Stomach smooth muscle (tissue), 2 donors: ENCODE measurements around the gene ANKRD44.

Source experiments
- H3K27ac ChIP-seq: one replicate; pipeline ENCODE4 v1.7.0; 2013; ENCODE audit warnings: mild to moderate bottlenecking, low read length, inconsistent platforms
- H3K27me3 ChIP-seq, 2 donors: one replicate each; pipeline ENCODE4 v1.7.0; 2013; ENCODE audit warnings: low read length in 2 of 2; ENCODE audit not compliant: insufficient read depth in 2 of 2, control insufficient read depth in 1 of 2
- H3K36me3 ChIP-seq, 2 donors: one replicate each; pipeline ENCODE4 v1.7.0; 2013; ENCODE audit warnings: low read length in 2 of 2; ENCODE audit not compliant: control insufficient read depth in 2 of 2, insufficient read depth in 2 of 2
- H3K4me1 ChIP-seq: one replicate; pipeline ENCODE4 v1.7.0; 2013; ENCODE audit warnings: low read length; ENCODE audit not compliant: control insufficient read depth, insufficient read depth
- H3K4me3 ChIP-seq, 2 donors: one replicate each; pipeline ENCODE4 v1.7.0; 2013; ENCODE audit warnings: low read length in 2 of 2
- H3K9ac ChIP-seq, 2 donors: one replicate each; pipeline ENCODE4 v1.7.0; 2013; ENCODE audit warnings: low read length in 2 of 2, mild to moderate bottlenecking in 1 of 2
- H3K9me3 ChIP-seq, 2 donors: one replicate each; pipeline ENCODE4 v1.7.0; 2013; ENCODE audit warnings: low read length in 2 of 2; ENCODE audit not compliant: control insufficient read depth in 2 of 2
- donor health status: healthy.
- donor health status: Pancreatic carcinoma.

The ANKRD44 gene

DNA sequence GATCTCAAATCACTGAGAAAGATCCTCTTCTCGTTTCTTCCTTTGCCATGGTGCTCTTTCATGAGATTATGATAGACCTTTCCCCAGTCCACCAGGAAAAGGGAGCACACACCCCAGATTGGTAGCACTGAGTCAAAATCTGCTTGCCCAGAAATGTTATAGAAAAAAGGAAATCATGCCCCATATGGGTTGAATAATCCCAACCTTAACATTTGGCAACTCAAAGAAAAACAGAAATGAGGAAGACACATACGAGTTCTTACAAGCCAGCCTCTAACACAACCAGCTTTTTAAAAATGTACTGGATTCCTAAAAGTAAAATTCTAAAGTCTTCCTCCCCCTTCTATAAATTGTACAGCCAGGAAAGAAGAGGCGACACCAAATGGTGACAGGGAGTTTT, 103.0 kb downstream of the ANKRD44 start:
- Histone ChIP-seq H3K27ac (no peak overlapping the region), H3K36me3 (no peaks in the 10 kb centered on the region), H3K4me3 (no peak overlapping the region), H3K9ac (no peak overlapping the region), H3K9me3 (no peaks in the 10 kb centered on the region), H3K27me3 (no peaks in the 10 kb centered on the region), H3K4me1 (peaks cover 8% of the 10 kb centered on the region)

GRCh38 chr2:197207106-197207505, 103.5 kb downstream of the ANKRD44 start:
- Histone ChIP-seq H3K4me1 (peaks cover 8% of the 10 kb centered on the region), H3K9me3 (no peaks in the 10 kb centered on the region), H3K4me3 (no peak overlapping the region), H3K27ac (no peak overlapping the region), H3K27me3 (no peaks in the 10 kb centered on the region), H3K36me3 (no peaks in the 10 kb centered on the region), H3K9ac (no peak overlapping the region)

GRCh38 chr2:197205585-197206215, 104.9 kb downstream of the ANKRD44 start:
- H3K27me3 ChIP-seq = no peaks in the 10 kb centered on the region
- no peaks in the 10 kb centered on the region for H3K36me3 ChIP-seq
- H3K27ac ChIP-seq = no peak overlapping the region
- H3K9me3 ChIP-seq = no peaks in the 10 kb centered on the region
- H3K4me1 ChIP-seq = peaks cover 11% of the 10 kb centered on the region
- H3K4me3 ChIP-seq = no peak overlapping the region
- no peak overlapping the region for H3K9ac ChIP-seq

DNA sequence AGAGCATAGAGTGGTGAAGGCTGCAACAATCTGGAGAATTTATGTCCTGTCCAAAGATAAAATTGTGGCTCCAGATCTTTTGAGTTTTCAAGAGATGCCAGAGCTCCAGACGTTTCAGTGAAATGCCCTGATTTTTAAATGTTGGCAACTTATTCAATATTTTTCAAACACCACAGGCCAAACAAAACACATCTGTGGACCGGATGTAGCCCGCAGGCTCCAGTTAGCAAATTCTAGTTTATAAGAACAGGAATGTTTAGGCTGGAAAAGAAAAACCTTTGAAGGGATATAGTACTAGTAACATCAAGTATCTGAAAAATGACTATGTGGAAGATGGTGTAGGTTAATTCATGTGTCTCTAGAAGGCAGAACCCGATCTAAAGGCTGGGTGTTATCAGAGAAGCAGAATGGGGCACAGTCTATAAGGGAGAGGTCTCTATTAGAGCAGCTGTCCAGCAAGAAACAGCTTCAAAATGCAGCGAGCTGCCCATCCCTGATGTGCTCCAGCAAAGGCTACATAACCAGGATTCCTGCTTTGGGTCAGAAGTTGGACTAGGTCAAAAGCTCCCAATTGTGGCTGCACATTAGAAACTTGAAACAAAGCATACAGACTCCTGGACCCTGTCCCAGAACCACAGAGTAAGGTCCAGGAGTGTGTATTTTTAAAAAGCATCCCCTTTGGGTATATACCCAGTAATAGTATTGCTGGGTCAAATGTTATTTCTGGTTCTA, 105.9 kb downstream of the ANKRD44 start:
- Histone ChIP-seq H3K4me1 (peaks cover 18% of the 10 kb centered on the region), H3K9ac (no peak overlapping the region), H3K27me3 (no peaks in the 10 kb centered on the region), H3K27ac (no peak overlapping the region), H3K4me3 (no peak overlapping the region), H3K36me3 (no peaks in the 10 kb centered on the region), H3K9me3 (no peaks in the 10 kb centered on the region)

DNA sequence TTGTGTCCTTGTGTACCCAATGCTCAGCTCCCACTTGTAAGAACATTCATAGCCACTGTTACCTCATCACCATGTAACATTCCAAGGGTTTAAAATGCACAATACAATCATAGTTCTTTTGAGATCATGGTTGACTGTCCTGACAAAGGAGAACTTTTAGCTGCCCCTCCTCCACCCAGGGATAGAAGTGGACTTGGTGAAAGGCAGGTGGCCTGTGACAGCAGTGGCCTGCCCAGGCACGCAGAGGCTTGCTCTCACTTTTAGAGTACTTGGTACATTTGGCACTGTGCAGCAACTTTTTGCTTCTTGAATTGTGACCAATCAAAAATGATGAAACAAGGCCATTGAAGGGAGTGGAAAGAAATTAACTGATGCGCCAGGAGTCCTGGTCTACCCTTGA, 108.7 kb downstream of the ANKRD44 start:
- Histone ChIP-seq H3K9me3 (no peaks in the 10 kb centered on the region), H3K9ac (no peak overlapping the region), H3K4me3 (no peak overlapping the region), H3K36me3 (no peaks in the 10 kb centered on the region), H3K27ac (no peak overlapping the region), H3K4me1 (peaks cover 26% of the 10 kb centered on the region), H3K27me3 (no peaks in the 10 kb centered on the region)

DNA sequence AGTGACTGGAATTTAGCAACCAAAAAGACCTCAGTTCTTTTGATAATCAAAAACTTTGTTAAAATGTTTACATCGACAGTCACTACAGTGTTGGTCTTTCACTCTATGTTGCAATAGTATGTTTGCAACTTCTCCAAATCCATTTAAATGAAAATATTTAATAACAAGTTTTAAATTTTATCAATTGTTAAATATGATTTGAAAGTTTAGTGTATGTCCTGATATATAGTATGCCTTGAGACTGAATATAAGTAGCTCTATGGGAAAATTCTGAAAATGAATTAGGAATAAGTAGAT, 109.9 kb downstream of the ANKRD44 start:
- H3K9me3 ChIP-seq = no peaks in the 10 kb centered on the region
- H3K4me3 ChIP-seq = no peak overlapping the region
- peaks cover 29% of the 10 kb centered on the region for H3K4me1 ChIP-seq
- H3K36me3 ChIP-seq = no peaks in the 10 kb centered on the region
- no peak overlapping the region for H3K27ac ChIP-seq
- H3K27me3 ChIP-seq = no peaks in the 10 kb centered on the region
- no peak overlapping the region for H3K9ac ChIP-seq

DNA sequence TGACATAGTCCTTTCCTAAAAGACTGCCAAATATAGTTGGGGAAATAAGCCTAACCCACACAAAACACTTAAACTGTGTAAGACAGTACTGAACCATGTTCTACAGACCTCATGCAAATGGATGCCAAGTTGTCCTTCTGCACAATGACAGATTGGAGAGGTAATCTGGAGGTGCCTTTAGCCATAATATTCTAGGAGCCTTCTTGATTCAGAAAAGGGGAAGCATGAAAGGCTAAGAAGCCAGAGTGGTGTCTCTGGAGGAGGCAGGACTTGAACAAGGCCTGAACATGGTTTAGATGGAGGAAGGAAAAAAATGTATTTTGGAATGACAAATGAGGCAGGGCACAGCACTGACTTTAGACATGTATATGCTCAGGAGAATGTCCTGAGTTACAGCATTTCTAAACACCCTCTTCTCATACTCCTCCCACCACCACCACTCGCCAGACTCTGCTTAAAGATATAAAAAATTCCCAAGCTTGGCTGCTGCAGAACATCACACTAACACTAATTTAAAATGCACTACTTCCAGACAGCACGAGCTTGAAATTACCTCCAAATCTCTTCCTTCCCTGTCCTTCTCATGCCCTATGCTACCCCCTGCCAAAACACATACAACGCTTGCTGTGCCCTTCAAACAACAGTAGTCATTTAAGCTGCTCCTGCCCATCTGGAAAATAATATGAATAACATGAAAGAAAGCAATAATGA, 110.4 kb downstream of the ANKRD44 start:
- H3K9ac ChIP-seq = no peak overlapping the region
- no peaks in the 10 kb centered on the region for H3K27me3 ChIP-seq
- no peak overlapping the region for H3K4me3 ChIP-seq
- peaks cover 30% of the 10 kb centered on the region for H3K4me1 ChIP-seq
- H3K9me3 ChIP-seq = no peaks in the 10 kb centered on the region
- H3K27ac ChIP-seq = no peak overlapping the region
- no peaks in the 10 kb centered on the region for H3K36me3 ChIP-seq

DNA sequence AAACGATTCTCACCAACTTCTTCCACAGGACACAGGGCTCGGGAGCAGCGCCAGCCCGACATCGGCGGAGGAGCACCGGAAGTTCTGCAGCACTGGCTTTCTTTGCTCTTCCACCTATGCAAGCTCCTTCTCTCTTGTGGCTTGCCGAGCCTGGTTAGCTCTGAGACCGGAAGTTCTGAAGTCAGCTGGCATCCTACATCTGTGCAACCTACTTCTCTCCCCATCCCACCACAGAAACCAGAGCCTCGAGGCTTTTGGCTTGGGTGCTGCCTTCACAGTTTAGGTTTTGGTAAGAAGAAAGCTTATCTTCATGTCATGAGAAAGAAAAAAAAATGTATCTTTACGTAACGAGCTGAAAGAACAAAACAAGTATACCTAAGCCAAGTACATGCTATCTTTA, 111.7 kb downstream of the ANKRD44 start:
- Histone ChIP-seq H3K9ac (no peak overlapping the region), H3K9me3 (no peaks in the 10 kb centered on the region), H3K27ac (no peak overlapping the region), H3K27me3 (no peaks in the 10 kb centered on the region), H3K4me1 (peaks cover 29% of the 10 kb centered on the region), H3K4me3 (no peak overlapping the region), H3K36me3 (no peaks in the 10 kb centered on the region)

GRCh38 chr2:197197895-197198311, 112.7 kb downstream of the ANKRD44 start:
- Histone ChIP-seq H3K27me3 (no peaks in the 10 kb centered on the region), H3K36me3 (no peaks in the 10 kb centered on the region), H3K4me3 (no peak overlapping the region), H3K4me1 (peaks cover 29% of the 10 kb centered on the region), H3K9ac (no peak overlapping the region), H3K27ac (no peak overlapping the region), H3K9me3 (no peaks in the 10 kb centered on the region)

GRCh38 chr2:197196541-197197180, 113.9 kb downstream of the ANKRD44 start:
- H3K27me3 ChIP-seq = no peaks in the 10 kb centered on the region
- H3K27ac ChIP-seq = no peak overlapping the region

More at GRCh38 chr2:197196541-197197180, 113.9 kb downstream of the ANKRD44 start:
- Histone ChIP-seq H3K4me1 (peaks cover 29% of the 10 kb centered on the region), H3K36me3 (no peaks in the 10 kb centered on the region), H3K9me3 (no peaks in the 10 kb centered on the region), H3K4me3 (no peak overlapping the region), H3K9ac (no peak overlapping the region)
